Retinal pigment epithelial cell (primary cell): Measurements from ENCODE around the gene WASF1.
"Not testable (repeated sequence)": the region's sequence is repeated elsewhere in the genome, so short reads cannot be mapped to it uniquely, and the experiment has no call there.

Source experiments
- DNase-seq: peaks from one replicate; pipeline ENCODE4 v3.0.0-alpha.2; 2010; ENCODE audit warnings: low read depth
- H3K4me3 ChIP-seq: 2 replicates; pipeline ENCODE4 v1.5.1; 2011; ENCODE audit warnings: mild to moderate bottlenecking, low read length, control low read depth, moderate library complexity
- CTCF ChIP-seq: conservative IDR thresholded peaks from 2 replicates; pipeline ENCODE4 v1.5.1; 2011; ENCODE audit warnings: low read depth, low read length, control low read depth, inconsistent platforms

WASF1 gene

GRCh38 chr6:110137924-110138887 lies 41.3 kb downstream of the WASF1 start:
- H3K4me3 ChIP-seq, result no peak overlapping the region
- DNase-seq, result no peak
- TF ChIP-seq CTCF, result no peak

GRCh38 chr6:110130362-110130761 lies 49.1 kb downstream of the WASF1 start:
- no peak for TF ChIP-seq CTCF
- DNase-seq, result no peak
- H3K4me3 ChIP-seq, result no peak overlapping the region

GRCh38 chr6:110128418-110128817 lies 51.1 kb downstream of the WASF1 start:
- no peak overlapping the region for H3K4me3 ChIP-seq
- TF ChIP-seq CTCF, result no peak
- DNase-seq, result no peak

- TF ChIP-seq CTCF, result no peak
- DNase-seq, result no peak
- H3K4me3 ChIP-seq, result no peak overlapping the region
These were observed 54.1 kb downstream of the WASF1 start for GRCh38 chr6:110125361-110125760.

- not testable (repeated sequence) for H3K4me3 ChIP-seq, DNase-seq
These were observed 57.8 kb downstream of the WASF1 start for GRCh38 chr6:110121655-110122054.

GRCh38 chr6:110116258-110116657 lies 63.2 kb downstream of the WASF1 start:
- DNase-seq, result no peak
- no peak for TF ChIP-seq CTCF
- H3K4me3 ChIP-seq, result no peak overlapping the region

GRCh38 chr6:110114004-110114403 lies 65.5 kb downstream of the WASF1 start:
- H3K4me3 ChIP-seq, result no peak overlapping the region
- no peak for DNase-seq
- TF ChIP-seq CTCF, result no peak
